Neural crest cell (in vitro differentiated cells): ENCODE measurements around the gene TMX2. TPM values are rescaled to one million over a fixed set of nuclear protein-coding genes. Genes with fewer than 3 reads are reported as not detected.
A peak's percentile ranks its signal among the peaks of the same experiment; 100 is the strongest.

Experiments
- DNase-seq: peaks from one replicate; pipeline ENCODE4 v3.0.0; 2021; ENCODE audit warnings: low read depth, mixed read lengths, low spot score
- H3K27ac Mint-ChIP-seq: one replicate; pipeline ENCODE4 v1.8.0; 2021; ENCODE audit warnings: mild to moderate bottlenecking, mixed read lengths; ENCODE audit not compliant: unreplicated experiment
- H3K27me3 Mint-ChIP-seq: 2 replicates; pipeline ENCODE4 v1.8.0; 2021; ENCODE audit warnings: low read depth, mild to moderate bottlenecking, mixed read lengths
- H3K36me3 Mint-ChIP-seq: 2 replicates; pipeline ENCODE4 v1.8.0; 2021; ENCODE audit warnings: low read depth, mild to moderate bottlenecking, mixed read lengths
- H3K4me1 Mint-ChIP-seq: 2 replicates; pipeline ENCODE4 v1.8.0; 2021; ENCODE audit warnings: mixed read lengths
- H3K4me3 Mint-ChIP-seq: one replicate; pipeline ENCODE4 v1.8.0; 2021; ENCODE audit warnings: mild to moderate bottlenecking, mixed read lengths
- H3K9me3 Mint-ChIP-seq: 2 replicates; pipeline ENCODE4 v1.8.0; 2021; ENCODE audit warnings: mixed read lengths
- total RNA-seq: library from RNA; stranded (reverse); gene quantifications from 2 replicates; pipeline ENCODE4 v1.2.1, GENCODE V29; 2021
- TF ChIP-seq, protein P1 (sequence below): fragments of 200-600 bp; sonication (generic); conservative IDR thresholded peaks from 2 replicates; pipeline ENCODE4 v1.5.0; 2021; ENCODE audit warnings: antibody characterized with exemption, mild to moderate bottlenecking

The TMX2 gene
- total RNA-seq, 1 donor from 2014 or later, result 78.3 TPM

DNA sequence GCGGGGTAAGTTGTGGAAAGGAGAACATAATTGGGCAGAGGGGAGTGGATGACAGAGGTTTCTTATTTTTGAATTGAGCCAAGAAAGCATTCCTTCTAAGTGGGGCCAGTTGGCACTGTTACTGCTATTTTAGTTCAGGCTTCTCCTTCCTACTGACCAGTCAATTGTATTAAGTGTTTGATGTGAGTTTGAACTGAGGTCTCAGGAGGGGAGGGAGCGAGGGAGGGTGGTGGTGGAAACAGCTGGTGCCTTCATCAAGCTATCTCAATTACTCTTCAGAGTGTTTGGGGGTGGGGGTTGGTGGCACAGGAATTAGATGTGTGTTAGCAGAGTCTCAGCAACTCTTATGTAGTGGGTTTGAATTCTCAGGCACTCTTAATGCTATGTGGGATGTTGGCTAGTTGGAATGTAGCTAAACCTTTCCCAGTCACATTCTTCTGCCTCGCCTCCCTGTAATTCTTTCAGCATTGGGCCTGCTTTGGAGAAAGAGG, 63.7 kb downstream of the TMX2 start:
- DNase-seq, result no peak
- Mint-ChIP-seq H3K36me3 (peaks cover 4% of the 10 kb centered on the region), H3K9me3 (no peaks in the 10 kb centered on the region), H3K27ac (peak overlapping the region; percentile 48), H3K4me1 (peaks cover 76% of the 10 kb centered on the region), H3K27me3 (no peaks in the 10 kb centered on the region), H3K4me3 (peak overlapping the region; percentile 74)
- TF ChIP-seq, protein P1, sequence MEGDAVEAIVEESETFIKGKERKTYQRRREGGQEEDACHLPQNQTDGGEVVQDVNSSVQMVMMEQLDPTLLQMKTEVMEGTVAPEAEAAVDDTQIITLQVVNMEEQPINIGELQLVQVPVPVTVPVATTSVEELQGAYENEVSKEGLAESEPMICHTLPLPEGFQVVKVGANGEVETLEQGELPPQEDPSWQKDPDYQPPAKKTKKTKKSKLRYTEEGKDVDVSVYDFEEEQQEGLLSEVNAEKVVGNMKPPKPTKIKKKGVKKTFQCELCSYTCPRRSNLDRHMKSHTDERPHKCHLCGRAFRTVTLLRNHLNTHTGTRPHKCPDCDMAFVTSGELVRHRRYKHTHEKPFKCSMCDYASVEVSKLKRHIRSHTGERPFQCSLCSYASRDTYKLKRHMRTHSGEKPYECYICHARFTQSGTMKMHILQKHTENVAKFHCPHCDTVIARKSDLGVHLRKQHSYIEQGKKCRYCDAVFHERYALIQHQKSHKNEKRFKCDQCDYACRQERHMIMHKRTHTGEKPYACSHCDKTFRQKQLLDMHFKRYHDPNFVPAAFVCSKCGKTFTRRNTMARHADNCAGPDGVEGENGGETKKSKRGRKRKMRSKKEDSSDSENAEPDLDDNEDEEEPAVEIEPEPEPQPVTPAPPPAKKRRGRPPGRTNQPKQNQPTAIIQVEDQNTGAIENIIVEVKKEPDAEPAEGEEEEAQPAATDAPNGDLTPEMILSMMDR, result no peak

DNA sequence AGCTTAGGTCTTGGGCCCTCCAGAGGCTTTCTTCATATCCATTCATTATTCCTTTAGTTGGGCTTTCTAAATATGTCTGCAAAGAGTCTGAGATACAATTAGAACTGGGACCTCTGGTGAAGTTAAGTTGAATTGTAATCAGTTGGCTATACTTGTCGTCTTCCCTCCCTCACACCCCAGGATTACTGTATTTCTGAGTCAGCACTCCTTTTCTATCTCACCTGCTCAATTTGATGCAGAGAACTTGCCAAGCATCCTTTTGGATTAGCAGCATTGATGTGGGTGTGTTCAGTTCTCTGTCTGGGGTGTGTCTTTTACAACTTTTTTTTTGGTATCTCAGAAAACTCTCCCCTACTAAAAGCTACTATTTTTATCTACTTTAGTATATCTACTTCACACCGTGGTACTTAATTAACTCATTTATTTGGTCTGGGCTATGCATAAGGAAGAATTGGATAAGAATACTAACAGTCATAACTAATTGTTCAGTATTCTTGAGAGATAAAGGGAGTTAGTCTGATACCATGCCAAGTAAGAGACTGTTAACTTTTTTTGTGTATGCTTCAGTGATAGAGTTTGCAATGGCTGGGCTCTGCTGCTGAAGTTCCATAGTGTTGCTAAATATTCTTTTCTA, 64.3 kb downstream of the TMX2 start:
- Mint-ChIP-seq H3K4me1 (peaks cover 76% of the 10 kb centered on the region), H3K4me3 (no peak overlapping the region), H3K27ac (peak overlapping the region; percentile 48), H3K27me3 (no peaks in the 10 kb centered on the region), H3K9me3 (no peaks in the 10 kb centered on the region), H3K36me3 (peaks cover 1% of the 10 kb centered on the region)
- no peak for DNase-seq
- TF ChIP-seq, protein P1, result no peak

DNA sequence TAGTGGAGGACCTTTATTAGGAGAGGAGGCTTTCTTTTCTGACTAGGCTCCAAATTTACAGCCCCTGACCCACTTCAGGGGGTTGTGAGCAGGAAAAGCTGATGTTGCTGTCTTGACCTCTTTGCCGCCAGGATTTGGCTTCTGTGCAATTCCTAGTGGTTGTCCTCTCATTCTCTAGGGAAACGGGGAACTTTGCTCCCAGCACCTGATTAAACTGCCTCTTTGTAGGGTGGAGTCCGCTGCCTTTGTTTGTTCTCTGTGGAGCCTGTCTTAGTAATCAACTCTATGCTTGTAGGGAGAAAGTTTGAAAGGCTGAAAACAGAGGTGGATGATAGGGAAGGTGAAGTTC, 65.5 kb downstream of the TMX2 start:
- Mint-ChIP-seq H3K27ac (peak overlapping the region; percentile 96), H3K27me3 (no peaks in the 10 kb centered on the region), H3K36me3 (peaks cover 2% of the 10 kb centered on the region), H3K4me3 (peak overlapping the region; percentile 78), H3K4me1 (peaks cover 69% of the 10 kb centered on the region), H3K9me3 (no peaks in the 10 kb centered on the region)
- no peak for DNase-seq
- TF ChIP-seq, protein P1, result no peak

DNA sequence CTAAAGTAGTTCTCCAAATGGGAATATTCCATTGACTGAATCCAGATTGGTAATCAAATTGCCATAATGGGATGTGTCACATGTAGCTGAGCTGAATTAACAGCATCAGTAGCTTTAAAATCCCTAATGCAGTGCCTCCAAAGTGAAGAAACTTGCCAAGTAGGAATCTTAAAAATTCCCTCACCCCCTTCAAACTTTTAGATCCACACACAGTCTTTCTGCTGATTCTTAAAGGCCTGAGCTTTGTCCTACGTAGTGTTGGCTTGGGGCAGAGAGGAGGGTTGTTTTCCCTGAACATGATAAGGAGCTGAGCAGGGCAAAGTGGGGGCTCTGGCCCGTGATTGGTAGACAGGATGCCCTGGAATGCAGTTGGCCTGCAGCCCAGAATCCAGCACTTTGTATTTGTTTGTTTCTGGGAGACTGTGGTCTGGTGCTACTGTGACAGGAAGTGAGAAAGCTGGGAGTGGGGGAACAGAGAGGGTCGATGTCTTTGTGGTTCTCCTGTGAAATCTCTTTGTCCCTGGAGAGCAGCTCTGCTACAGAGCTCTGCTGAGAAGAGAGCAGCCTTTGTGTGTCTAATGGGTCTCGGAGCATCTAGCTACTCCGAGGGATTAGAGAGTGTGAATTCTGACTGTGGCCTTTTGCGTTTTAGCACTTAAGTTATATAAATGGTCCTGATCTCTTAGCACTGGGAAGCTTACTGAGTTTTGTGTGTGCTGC, 66.1 kb downstream of the TMX2 start:
- peaks cover 68% of the 10 kb centered on the region for H3K4me1 Mint-ChIP-seq
- peak; percentile 51 for DNase-seq

DNA sequence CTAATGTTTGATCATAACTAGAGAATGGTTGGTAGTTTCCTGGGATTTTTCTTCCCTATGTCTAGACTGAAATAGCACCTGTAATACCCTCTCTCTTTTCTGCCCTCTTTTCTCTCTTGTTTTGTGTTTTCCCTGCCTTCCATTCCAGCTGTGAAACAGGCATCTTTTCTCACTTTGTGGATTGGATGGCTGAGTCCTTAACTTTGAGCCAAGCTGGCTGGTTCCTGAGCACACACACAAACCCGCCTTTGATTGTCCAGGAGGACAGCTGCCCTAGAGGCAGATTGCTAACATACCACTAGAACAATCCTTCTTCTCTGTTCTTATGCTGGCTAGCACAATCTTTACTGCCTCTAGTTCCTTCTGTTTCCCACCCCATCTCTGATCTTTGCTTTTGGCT, 66.9 kb downstream of the TMX2 start:
- Mint-ChIP-seq H3K36me3 (peaks cover 2% of the 10 kb centered on the region), H3K4me3 (peak overlapping the region; percentile 78), H3K4me1 (peaks cover 65% of the 10 kb centered on the region), H3K27me3 (no peaks in the 10 kb centered on the region), H3K9me3 (no peaks in the 10 kb centered on the region), H3K27ac (peak overlapping the region; percentile 96)
- TF ChIP-seq, protein P1, result peak; percentile 12
- DNase-seq, result no peak

More for the DNA sequence above, 66.1 kb downstream of the TMX2 start:
- H3K36me3 Mint-ChIP-seq, result peaks cover 2% of the 10 kb centered on the region
- H3K27me3 Mint-ChIP-seq, result no peaks in the 10 kb centered on the region
- H3K9me3 Mint-ChIP-seq, result no peaks in the 10 kb centered on the region
- TF ChIP-seq, protein P1, result no peak
- peak overlapping the region; percentile 96 for H3K27ac Mint-ChIP-seq
- H3K4me3 Mint-ChIP-seq, result peak overlapping the region; percentile 78
